HG02642 (cell line): Measurements from ENCODE around the gene USF2.

Experiments
- ATAC-seq: cut with Tn5 transposase; IDR thresholded peaks from one replicate; pipeline ENCODE4 v1.9.1; 2021; ENCODE audit warnings: mild to moderate bottlenecking; ENCODE audit not compliant: unreplicated experiment, poor library complexity

Gene USF2

GRCh38 chr19:35265126-35265899 is 3.4 kb upstream of the USF2 start:
- no peak for ATAC-seq

- no peak for ATAC-seq
Observed at GRCh38 chr19:35265900-35266519, 2.8 kb upstream of the USF2 start.

- no peak for ATAC-seq
Observed at GRCh38 chr19:35266520-35267352, 2.0 kb upstream of the USF2 start.

DNA sequence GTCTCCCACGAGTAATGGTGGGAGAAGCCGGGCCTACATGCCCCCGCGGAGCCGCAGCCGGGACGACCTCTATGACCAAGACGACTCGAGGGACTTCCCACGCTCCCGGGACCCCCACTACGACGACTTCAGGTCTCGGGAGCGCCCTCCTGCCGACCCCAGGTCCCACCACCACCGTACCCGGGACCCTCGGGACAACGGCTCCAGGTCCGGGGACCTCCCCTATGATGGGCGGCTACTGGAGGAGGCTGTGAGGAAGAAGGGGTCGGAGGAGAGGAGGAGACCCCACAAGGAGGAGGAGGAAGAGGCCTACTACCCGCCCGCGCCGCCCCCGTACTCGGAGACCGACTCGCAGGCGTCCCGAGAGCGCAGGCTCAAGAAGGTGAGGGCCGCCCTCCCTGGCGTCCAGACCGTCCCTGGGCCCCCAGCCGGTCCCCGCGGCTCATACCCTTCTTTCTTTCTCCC is 1.4 kb upstream of the USF2 start:
- ATAC-seq = no peak

DNA sequence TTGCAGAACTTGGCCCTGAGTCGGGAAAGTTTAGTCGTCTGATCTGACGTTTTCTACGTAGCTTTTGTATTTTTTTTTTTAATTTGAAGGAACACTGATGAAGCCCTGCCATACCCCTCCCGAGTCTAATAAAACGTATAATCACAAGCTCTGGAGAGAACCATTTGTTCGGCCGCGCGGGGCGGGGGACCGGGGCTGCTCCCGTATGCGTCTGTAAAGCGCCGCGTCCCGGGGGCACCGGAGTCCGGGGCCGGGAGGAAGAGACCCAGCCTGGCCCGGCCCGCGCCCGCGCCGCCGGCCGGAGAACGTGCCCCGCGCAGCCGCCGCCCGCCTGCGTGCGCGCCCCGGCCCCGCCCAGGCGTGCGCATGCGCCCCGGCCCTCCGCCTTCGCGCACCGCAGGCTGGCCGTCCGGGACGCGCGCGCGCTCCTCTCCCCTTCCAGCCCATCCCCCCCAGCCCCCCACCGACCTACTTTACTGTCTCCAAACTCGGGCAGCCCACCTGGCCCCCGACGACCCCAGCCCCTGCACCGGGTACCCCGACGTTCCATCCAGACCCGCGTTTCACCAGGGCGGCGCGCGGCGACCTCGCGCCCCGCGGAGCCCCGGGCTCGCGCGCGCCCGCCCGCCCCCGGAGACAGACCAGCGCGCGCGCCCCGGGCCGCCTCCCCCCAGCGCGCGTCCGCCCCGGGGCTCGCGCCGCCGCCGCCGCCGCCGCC is 785 bp upstream of the USF2 start:
- ATAC-seq = peak; percentile 50

GRCh38 chr19:35269438-35270117 is 816 bp downstream of the USF2 start:
- peak; percentile 53 for ATAC-seq

DNA sequence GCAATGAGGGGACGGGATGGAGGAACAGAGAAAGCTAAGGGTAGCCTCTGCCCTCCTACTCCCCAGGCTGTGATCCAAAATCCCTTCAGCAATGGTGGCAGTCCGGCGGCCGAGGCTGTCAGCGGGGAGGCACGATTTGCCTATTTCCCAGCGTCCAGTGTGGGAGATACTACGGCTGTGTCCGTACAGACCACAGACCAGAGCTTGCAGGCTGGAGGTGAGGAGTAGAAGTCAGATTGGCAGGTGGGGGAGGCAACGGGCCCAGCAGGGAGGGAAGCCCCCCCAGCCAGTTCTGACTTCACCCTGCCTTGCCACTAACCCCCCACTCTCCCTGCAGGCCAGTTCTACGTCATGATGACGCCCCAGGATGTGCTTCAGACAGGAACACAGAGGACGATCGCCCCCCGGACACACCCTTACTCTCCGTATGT is 1.6 kb downstream of the USF2 start:
- no peak for ATAC-seq

DNA sequence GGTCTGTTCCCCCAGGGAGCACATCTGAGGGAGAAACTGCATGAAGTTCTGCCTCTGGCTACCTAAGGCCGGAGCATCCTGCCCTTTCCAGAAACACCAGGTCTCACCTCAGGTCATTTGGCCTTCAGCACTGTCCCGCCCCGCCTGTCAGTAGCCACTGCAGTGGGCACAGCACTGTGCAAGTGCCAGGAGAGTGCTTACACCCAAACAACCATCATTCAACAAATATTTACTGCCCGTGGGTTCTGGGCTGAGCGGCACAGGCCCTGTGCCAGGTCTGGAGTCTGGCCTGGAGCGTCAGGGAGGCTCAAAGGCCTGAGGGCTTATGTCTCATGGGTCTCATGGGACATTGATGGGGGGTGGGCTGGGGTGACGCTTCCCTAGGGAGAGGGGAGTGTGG is 2.8 kb downstream of the USF2 start:
- no peak for ATAC-seq

GRCh38 chr19:35272122-35272719 is 3.5 kb downstream of the USF2 start:
- no peak for ATAC-seq

- ATAC-seq = no peak
Observed at GRCh38 chr19:35272954-35273649, 4.3 kb downstream of the USF2 start.

- no peak for ATAC-seq
Observed at GRCh38 chr19:35273686-35274259, 5.0 kb downstream of the USF2 start.

GRCh38 chr19:35274323-35274722 is 5.6 kb downstream of the USF2 start:
- no peak for ATAC-seq

DNA sequence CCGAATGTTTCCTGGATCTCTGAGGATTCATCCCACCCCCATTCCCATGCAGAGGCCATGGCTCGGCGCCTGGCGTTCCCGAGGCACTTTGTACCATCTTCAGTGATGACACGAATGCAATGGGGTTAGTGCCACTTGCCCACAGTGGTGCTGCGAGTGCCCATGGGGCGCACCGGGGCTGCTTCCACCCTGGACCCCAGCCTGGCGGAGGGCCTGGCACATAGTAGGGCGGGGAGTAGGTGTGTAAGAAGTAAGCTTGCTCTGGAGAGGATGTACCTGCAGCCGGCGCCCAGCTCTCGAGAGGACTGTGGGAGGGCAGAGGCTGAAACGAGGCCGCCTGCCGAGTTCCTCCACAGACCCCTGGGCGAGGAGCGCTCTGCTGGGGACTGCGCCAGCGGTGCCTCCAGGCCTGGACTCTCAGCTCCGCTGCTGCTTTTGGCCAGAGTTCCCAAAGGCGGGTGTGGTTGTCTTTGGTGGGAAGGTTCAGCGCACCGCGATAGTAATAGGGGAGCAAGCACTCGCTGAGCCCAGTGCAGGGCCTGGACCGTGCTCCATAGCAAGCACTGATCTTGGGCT is 8.0 kb downstream of the USF2 start:
- no peak for ATAC-seq

DNA sequence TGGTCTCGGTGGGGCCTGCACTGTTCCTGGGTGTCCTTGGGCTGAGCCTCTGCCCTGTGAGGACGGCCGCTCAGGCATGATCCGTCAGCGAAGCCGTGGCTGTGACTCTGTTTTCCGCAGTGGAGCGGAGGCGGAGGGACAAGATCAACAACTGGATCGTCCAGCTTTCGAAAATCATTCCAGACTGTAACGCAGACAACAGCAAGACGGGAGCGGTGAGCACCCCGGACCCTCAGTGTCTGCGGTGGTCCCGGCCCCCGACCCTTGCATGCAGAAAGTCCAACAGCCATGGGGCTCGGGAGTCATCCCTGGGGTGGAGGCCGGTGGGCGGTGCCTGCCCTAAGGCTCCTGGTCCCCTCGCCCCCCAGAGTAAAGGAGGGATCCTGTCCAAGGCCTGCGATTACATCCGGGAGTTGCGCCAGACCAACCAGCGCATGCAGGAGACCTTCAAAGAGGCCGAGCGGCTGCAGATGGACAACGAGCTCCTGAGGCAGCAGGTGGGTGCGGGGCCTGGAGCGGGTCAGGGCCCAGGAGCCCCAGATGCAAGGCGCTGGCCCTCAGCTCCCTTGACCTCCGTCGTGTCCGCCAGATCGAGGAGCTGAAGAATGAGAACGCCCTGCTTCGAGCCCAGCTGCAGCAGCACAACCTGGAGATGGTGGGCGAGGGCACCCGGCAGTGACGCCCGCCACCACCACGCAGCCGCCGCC is 10.0 kb downstream of the USF2 start:
- ATAC-seq = no peak

GRCh38 chr19:35279374-35279773 is 10.6 kb downstream of the USF2 start:
- no peak for ATAC-seq

- no peak for ATAC-seq
Observed at GRCh38 chr19:35279985-35280821, 11.4 kb downstream of the USF2 start.

DNA sequence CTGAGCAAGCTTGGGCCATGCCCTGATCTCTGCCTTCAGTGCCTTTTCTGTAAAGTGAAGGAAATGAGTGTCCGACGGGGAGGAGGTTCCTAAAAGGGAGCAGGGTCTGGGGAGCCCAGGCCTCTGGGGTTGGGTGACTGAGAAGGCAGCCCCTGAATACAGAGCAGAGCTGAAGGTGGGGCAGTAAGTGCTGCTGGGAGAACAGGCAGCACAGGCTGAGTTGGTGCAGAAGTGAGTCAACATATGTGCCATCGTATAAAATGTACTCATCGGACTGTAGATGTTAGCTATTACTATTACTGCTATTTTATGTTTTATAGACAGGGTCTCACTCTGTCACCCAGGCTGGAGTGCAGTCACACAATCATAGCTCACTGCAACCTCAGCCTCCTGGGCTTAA is 12.5 kb downstream of the USF2 start:
- ATAC-seq = no peak
